K562 treated with DMSO at 1 percent for 4 hours (cell line): Measurements from ENCODE around the gene ECEL1. TPM values are rescaled to one million over a fixed set of nuclear protein-coding genes. Genes with fewer than 3 reads are reported as not detected.

Experiments
- total RNA-seq: library from RNA; unstranded; fragments of 300-600 nt; gene quantifications from 2 replicates; pipeline ENCODE4 v1.2.3, GENCODE V29; 2022; ENCODE audit not compliant: insufficient read depth

The ECEL1 gene
- not detected in 2 replicates for total RNA-seq

GRCh38 chr2:232487385-232488096 is at the start of gene ECEL1:
TSS of gene ECEL1 (minus strand) at chr2:232487834. CDS start at chr2:232486653, 1,181 bp downstream.

GRCh38 chr2:232525791-232526371 is 38.2 kb upstream of the ECEL1 start, which contains the start of gene CHRND:
TSS of gene CHRND (plus strand) at chr2:232526160. CDS start at chr2:232526216, 56 bp downstream.

GRCh38 chr2:232519581-232520438 is 32.2 kb upstream of the ECEL1 start, which contains the start of gene PRSS56:
TSS of gene PRSS56 (plus strand) at chr2:232520388. CDS start at chr2:232520599, 211 bp downstream.

GRCh38 chr2:232455426-232456255 is 32.0 kb downstream of the ECEL1 start, which contains the start of gene ALPI:
TSS of gene ALPI (plus strand) at chr2:232456153. CDS start at chr2:232456200, 47 bp downstream.

Other genes starting within 250 kb of the ECEL1 start
- not detected in 2 replicates for gene ALPP, start 109.1 kb downstream of the ECEL1 start, total RNA-seq
- not detected in 2 replicates for gene ALPG, start 81.0 kb downstream of the ECEL1 start, total RNA-seq
- gene ALPI, start 31.7 kb downstream of the ECEL1 start, total RNA-seq = not detected in 2 replicates
- gene PRSS56, start 32.6 kb upstream of the ECEL1 start, total RNA-seq = not detected in 2 replicates
- gene CHRND, start 38.3 kb upstream of the ECEL1 start, total RNA-seq = not detected in 2 replicates
- gene CHRNG, start 51.9 kb upstream of the ECEL1 start, total RNA-seq = not detected in 2 replicates
- 1.9 TPM in 2 replicates for gene TIGD1, start 62.7 kb upstream of the ECEL1 start, total RNA-seq
- gene EIF4E2, start 62.9 kb upstream of the ECEL1 start, total RNA-seq = 46.7 and 52.0 TPM in 2 replicates
- gene EFHD1, start 145.8 kb upstream of the ECEL1 start, total RNA-seq = 10.8 and 20.4 TPM in 2 replicates
- gene GIGYF2, start 209.5 kb upstream of the ECEL1 start, total RNA-seq = 17.6 and 19.1 TPM in 2 replicates